ENCODE data around the gene FNTB.

Gene FNTB

DNA sequence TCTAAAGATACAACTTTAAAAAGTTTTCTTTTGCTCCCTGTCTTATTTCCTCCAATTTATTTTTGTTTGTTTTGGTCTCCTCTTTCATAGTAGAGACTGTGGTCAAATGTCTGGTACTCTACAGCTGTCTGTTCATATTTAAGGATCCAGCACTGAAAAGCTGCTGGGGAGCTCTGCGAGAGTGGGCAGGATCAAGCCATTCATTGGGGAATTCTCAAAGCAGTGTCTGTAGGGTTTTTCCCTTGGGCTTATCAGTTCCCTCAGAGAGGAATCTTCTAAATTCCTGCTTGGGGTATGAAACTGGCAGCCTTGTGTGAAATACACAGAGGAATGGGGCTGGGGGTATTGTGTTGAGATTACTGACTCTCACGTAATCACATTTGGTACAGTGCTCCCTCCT is 52.3 kb downstream of the FNTB start:
- Histone ChIP-seq H3K4me2 (ENCODE audit: low read length) (no peak overlapping the region), H3K4me3 (ENCODE audit: low read length) (no peak overlapping the region), H2AFZ (ENCODE audit: low read depth, low read length) (no peak overlapping the region), H4K20me1 (ENCODE audit: insufficient read depth, low read length) (peaks cover 4% of the 10 kb centered on the region), H3K4me1 (ENCODE audit: low read length) (peaks cover 11% of the 10 kb centered on the region), H3K36me3 (replicated peaks; ENCODE audit: low read depth, low read length) (peaks cover 11% of the 10 kb centered on the region), H3K27ac (ENCODE audit: low read length) (no peak overlapping the region), H3K9ac (ENCODE audit: low read length) (no peak overlapping the region), H3K27me3 (ENCODE audit: low read depth, low read length) (no peaks in the 10 kb centered on the region), H3K9me3 (ENCODE audit: insufficient read depth, low read length) (no peaks in the 10 kb centered on the region), H3K79me2 (ENCODE audit: low read length) (no peaks in the 10 kb centered on the region)
- TF ChIP-seq, protein P1, sequence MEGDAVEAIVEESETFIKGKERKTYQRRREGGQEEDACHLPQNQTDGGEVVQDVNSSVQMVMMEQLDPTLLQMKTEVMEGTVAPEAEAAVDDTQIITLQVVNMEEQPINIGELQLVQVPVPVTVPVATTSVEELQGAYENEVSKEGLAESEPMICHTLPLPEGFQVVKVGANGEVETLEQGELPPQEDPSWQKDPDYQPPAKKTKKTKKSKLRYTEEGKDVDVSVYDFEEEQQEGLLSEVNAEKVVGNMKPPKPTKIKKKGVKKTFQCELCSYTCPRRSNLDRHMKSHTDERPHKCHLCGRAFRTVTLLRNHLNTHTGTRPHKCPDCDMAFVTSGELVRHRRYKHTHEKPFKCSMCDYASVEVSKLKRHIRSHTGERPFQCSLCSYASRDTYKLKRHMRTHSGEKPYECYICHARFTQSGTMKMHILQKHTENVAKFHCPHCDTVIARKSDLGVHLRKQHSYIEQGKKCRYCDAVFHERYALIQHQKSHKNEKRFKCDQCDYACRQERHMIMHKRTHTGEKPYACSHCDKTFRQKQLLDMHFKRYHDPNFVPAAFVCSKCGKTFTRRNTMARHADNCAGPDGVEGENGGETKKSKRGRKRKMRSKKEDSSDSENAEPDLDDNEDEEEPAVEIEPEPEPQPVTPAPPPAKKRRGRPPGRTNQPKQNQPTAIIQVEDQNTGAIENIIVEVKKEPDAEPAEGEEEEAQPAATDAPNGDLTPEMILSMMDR (IDR thresholded peaks at IDR 0.05; ENCODE audit: low read depth, low read length): no peak
- TF ChIP-seq EZH2phosphoT487 (IDR thresholded peaks at IDR 0.05; ENCODE audit: low read depth): no peak

DNA sequence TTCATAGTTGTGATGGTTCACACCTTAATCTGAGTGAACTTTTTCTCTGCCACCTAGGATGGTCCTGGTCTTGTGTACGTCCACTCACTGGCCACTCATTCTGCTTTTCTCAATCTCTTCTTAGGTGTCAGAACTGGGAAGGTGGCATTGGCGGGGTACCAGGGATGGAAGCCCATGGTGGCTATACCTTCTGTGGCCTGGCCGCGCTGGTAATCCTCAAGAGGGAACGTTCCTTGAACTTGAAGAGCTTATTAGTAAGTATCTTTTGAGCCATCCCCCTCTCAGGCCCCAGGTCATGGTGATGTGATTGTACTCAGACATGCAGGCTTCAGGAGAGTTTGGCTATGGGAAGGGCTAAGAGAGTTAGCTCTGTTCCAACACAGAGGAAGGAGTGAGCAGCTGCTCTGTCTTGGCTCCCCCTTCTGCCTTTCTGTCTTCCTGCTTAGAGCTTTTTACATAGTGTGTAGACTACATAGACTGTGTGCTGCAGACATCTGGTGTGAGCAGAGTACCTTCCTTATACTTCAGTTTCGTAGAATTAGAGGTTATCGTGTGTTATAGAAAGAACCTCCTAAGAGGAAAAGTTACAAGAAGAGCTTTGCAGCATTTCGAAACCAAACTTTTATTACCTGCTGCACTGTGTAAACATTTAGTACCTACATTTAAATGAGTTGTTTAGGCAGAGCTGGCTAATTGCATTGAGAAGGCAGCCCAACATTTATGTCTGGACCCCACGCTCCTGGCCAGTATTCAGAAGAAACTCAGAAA is 54.2 kb downstream of the FNTB start:
- no peak overlapping the region for H3K4me2 ChIP-seq (ENCODE audit: low read length)
- H2AFZ ChIP-seq (ENCODE audit: low read depth, low read length): no peak overlapping the region
- TF ChIP-seq, protein P1 (IDR thresholded peaks at IDR 0.05; ENCODE audit: low read depth, low read length): no peak
- TF ChIP-seq EZH2phosphoT487 (IDR thresholded peaks at IDR 0.05; ENCODE audit: low read depth): no peak
- no peak overlapping the region for H3K27ac ChIP-seq (ENCODE audit: low read length)
- peaks cover 17% of the 10 kb centered on the region for H3K36me3 ChIP-seq (replicated peaks; ENCODE audit: low read depth, low read length)
- no peaks in the 10 kb centered on the region for H3K9me3 ChIP-seq (ENCODE audit: insufficient read depth, low read length)
- H3K9ac ChIP-seq (ENCODE audit: low read length): no peak overlapping the region
- peaks cover 11% of the 10 kb centered on the region for H3K4me1 ChIP-seq (ENCODE audit: low read length)
- H3K79me2 ChIP-seq (ENCODE audit: low read length): no peaks in the 10 kb centered on the region
- peaks cover 4% of the 10 kb centered on the region for H4K20me1 ChIP-seq (ENCODE audit: insufficient read depth, low read length)
- H3K4me3 ChIP-seq (ENCODE audit: low read length): no peak overlapping the region
- H3K27me3 ChIP-seq (ENCODE audit: low read depth, low read length): no peaks in the 10 kb centered on the region

DNA sequence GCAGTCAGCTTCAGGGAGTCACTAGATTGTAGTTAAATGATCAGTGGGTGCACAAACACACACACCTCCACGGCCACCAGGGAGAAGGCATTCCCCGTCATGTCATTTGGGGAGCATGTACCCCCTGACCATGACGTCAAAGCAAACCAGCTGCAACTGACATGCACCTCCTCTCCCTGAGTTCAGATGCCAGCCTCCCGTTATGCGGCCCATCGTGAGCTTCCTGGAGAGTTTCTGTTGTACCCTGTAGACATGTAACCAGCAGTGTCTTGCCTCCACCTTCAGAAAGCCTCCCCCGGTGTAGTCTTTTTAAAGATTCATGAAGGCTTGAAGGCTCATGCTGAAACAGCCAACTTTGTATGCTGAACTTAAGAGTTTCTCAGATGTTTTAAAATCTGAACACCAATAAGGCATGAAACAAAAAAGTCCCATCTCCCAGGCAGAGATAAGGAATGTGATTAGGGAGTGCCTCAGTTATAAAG is 54.8 kb downstream of the FNTB start:
- Histone ChIP-seq H3K4me3 (ENCODE audit: low read length) (no peak overlapping the region), H3K9ac (ENCODE audit: low read length) (no peak overlapping the region), H3K27ac (ENCODE audit: low read length) (no peak overlapping the region), H2AFZ (ENCODE audit: low read depth, low read length) (no peak overlapping the region), H4K20me1 (ENCODE audit: insufficient read depth, low read length) (peaks cover 4% of the 10 kb centered on the region), H3K79me2 (ENCODE audit: low read length) (no peaks in the 10 kb centered on the region), H3K4me2 (ENCODE audit: low read length) (no peak overlapping the region), H3K36me3 (replicated peaks; ENCODE audit: low read depth, low read length) (peaks cover 17% of the 10 kb centered on the region), H3K4me1 (ENCODE audit: low read length) (peaks cover 11% of the 10 kb centered on the region), H3K27me3 (ENCODE audit: low read depth, low read length) (no peaks in the 10 kb centered on the region), H3K9me3 (ENCODE audit: insufficient read depth, low read length) (no peaks in the 10 kb centered on the region)
- TF ChIP-seq, protein P1 (IDR thresholded peaks at IDR 0.05; ENCODE audit: low read depth, low read length): no peak
- TF ChIP-seq EZH2phosphoT487 (IDR thresholded peaks at IDR 0.05; ENCODE audit: low read depth): no peak

DNA sequence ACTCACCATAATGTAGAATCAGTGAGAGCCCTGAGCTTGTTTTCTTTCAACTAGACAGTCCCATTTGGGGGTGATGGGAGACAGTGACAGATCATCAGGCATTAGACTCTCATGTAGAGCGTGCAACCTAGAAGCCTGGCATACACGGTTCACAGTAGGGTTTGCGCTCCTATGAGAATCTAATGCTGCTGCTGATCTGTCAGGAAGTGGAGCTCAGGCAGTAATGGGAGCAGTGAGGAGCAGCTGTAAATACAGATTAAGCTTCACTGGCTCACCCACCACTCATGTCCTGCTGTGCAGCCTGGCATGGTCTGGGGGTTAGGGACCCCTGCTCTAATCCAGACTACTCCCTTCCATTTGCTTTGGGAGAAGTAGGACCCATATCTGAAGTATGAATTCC is 55.6 kb downstream of the FNTB start:
- Histone ChIP-seq H3K9ac (ENCODE audit: low read length) (no peak overlapping the region), H3K4me1 (ENCODE audit: low read length) (peaks cover 11% of the 10 kb centered on the region), H3K27me3 (ENCODE audit: low read depth, low read length) (no peaks in the 10 kb centered on the region), H3K27ac (ENCODE audit: low read length) (no peak overlapping the region), H2AFZ (ENCODE audit: low read depth, low read length) (no peak overlapping the region), H3K9me3 (ENCODE audit: insufficient read depth, low read length) (no peaks in the 10 kb centered on the region), H3K4me3 (ENCODE audit: low read length) (no peak overlapping the region), H3K79me2 (ENCODE audit: low read length) (no peaks in the 10 kb centered on the region), H3K4me2 (ENCODE audit: low read length) (peak overlapping the region; percentile 42; the same call in 1 of the 2 replicates), H3K36me3 (replicated peaks; ENCODE audit: low read depth, low read length) (peaks cover 17% of the 10 kb centered on the region), H4K20me1 (ENCODE audit: insufficient read depth, low read length) (peaks cover 4% of the 10 kb centered on the region)
- TF ChIP-seq, protein P1 (IDR thresholded peaks at IDR 0.05; ENCODE audit: low read depth, low read length): no peak
- no peak for TF ChIP-seq EZH2phosphoT487 (IDR thresholded peaks at IDR 0.05; ENCODE audit: low read depth)
